Measurements from ENCODE around the gene ERG28.

DNA sequence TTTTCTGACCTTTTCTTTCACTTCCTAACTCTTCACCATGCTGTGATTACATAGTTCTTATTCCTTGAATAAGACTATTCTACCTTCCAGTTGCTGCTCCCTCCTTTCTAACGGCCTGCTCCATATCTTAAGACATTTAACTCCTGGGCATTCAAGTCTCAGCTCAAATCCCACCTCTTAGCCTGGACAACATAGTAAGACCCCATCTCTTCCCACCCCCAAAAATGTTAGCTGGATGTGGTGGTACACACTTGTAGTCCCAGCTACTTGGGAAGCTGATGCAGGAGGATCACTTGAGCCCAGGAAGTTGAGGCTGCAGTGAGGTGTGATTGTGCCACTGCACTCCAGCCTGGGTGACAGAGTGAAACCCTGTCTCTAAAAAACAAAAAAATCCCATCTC lies 10.9 kb downstream of the ERG28 start:
- TF ChIP-seq ZNF274 (IDR thresholded peaks at IDR 0.05; ENCODE audit: low read depth, low read length) (no peak), YY1 (IDR thresholded peaks at IDR 0.05; ENCODE audit: insufficient read depth, insufficient read length) (no peak)
